GM12873 (cell line): Measurements from ENCODE around the gene USP6NL.

ENCODE experiments used
- TF ChIP-seq, protein P1 (sequence below): IDR thresholded peaks from 2 replicates; pipeline ENCODE4 v1.5.1; 2012; ENCODE audit warnings: low read depth, mild to moderate bottlenecking, moderate library complexity, low read length, control low read depth; ENCODE audit not compliant: insufficient read depth; ENCODE audit errors: missing control alignments

USP6NL gene

DNA sequence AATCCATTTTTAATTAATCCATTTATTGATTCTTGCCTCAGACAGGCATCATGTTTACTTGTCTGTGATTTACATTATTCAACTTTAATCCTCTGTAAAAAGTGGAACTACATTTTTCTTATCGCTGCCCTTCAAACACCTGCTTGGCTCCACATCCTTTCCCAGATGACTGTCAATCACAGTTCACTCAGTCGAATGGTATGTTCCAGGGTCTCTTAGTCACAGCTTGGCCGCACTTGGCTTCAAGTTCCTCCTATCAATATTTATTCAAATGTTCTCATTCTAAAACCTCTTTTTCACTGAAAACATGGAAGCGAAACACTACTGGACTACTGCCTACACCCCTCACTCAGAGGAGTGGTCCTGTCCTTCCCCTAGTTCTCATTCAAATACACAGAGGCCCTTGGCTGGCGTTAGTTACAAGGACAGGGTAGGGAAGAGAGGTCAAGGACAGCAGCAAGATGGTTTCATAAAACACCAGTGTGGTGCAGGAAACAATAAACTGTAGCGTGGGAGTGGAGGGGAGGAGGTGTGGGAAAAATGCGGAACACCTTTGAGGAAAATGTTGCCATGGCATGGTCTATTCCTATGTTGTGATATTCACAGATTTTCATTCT, 143.2 kb downstream of the USP6NL start:
- TF ChIP-seq, protein P1, sequence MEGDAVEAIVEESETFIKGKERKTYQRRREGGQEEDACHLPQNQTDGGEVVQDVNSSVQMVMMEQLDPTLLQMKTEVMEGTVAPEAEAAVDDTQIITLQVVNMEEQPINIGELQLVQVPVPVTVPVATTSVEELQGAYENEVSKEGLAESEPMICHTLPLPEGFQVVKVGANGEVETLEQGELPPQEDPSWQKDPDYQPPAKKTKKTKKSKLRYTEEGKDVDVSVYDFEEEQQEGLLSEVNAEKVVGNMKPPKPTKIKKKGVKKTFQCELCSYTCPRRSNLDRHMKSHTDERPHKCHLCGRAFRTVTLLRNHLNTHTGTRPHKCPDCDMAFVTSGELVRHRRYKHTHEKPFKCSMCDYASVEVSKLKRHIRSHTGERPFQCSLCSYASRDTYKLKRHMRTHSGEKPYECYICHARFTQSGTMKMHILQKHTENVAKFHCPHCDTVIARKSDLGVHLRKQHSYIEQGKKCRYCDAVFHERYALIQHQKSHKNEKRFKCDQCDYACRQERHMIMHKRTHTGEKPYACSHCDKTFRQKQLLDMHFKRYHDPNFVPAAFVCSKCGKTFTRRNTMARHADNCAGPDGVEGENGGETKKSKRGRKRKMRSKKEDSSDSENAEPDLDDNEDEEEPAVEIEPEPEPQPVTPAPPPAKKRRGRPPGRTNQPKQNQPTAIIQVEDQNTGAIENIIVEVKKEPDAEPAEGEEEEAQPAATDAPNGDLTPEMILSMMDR: no peak

DNA sequence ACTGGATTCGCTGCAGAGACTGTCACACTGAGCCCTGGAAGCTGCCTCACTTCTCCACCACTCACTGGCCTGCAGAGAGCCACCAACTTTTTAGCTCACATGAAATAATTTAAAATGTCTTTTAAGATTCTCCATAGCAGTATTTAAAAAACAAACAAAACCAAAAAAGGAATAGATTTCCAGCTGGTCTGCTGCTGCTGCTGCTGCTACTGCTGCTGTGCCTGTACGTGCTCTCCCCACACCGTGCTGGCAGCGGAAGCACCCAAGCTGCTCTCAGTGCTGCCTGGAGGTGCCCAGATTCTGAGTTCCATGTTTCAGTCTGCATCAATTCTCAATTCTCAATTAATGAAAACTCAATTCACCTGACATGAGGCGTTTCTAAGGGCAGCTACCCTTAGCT, 146.0 kb downstream of the USP6NL start:
- TF ChIP-seq, protein P1: no peak

DNA sequence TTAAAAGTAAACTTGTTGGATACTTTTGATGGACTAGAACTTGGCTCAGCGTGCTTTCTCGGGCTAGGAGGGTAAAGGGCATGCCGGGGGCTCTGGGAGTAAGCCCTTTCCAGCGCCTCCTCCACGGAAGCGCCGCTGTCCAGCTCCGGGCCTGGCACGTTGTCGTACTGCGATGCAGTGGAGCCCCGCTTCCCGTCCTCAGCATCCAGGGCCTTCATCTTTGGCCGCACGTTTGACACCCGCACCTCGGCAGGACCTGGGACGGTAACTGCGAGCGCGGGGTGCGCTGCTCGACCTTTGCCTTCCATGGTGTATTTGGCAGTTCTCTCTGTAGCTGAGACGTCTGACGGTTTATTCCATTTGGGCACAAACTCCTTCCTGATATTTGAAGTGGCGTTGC, 148.3 kb downstream of the USP6NL start:
- TF ChIP-seq, protein P1: no peak

DNA sequence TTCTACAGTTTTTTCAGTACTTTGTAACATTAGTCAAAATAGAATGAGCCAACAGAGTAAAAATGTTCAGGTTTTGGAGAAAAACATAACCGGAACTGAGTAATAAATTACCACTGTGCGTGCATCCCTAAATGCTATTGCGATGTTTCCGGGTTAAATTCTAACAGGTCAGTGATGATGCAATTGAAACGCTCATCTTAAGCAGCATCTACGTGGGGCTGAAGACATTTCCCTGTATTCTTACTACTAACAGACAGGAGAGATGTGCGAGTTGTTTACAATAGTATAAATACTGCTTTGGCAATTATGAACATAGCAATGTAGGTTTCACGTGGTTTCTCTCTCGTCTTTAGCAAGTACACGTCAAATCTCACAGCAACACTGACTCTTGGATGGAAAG, 149.4 kb downstream of the USP6NL start:
- TF ChIP-seq, protein P1: no peak

DNA sequence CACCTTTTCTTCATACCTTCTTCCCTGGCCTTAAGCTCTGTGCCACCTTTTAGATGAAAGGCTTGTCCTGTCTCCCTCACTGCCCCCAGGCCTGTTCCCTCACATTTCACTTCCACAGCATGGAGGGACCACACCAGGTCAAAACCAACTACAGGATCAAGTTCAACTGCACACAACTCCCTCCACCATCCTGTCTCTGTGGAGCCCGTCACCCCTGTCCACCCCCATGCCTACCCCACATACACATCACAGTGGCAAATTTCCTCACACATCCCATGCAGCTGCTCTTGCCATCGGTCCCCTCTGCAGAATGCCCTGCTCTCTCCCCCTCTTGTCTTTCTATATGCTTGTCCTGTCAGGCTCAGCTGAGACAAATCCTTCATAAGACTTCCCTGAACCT, 154.1 kb downstream of the USP6NL start:
- TF ChIP-seq, protein P1: no peak

DNA sequence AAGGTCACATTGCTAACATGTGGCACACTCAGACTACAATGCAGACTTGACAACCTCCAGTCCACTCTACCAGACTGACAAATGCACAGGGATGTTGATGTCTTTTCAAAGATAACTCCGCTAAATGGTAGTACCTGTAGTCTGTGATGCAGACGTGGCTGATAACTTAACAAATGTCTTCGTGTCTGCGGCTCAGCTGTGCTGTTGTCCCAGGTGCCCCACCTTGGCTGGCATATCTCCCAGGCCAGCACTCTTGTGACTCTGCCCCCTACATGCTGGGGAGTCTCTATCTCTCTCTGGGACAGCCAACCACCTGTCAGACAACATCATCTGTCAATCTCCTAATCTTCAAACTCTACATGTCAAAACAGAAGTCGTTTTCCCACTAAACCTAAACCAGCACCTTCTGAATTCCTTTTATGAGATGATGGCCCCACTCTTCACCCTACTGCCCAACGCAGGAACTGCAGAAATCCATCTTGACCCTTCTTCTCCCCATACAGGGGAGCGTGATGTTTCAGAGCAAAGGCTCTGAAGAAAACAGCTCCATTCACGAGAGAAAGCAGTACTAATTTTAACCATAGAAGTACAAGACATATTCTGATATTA, 156.4 kb downstream of the USP6NL start:
- TF ChIP-seq, protein P1: peak; percentile 41

DNA sequence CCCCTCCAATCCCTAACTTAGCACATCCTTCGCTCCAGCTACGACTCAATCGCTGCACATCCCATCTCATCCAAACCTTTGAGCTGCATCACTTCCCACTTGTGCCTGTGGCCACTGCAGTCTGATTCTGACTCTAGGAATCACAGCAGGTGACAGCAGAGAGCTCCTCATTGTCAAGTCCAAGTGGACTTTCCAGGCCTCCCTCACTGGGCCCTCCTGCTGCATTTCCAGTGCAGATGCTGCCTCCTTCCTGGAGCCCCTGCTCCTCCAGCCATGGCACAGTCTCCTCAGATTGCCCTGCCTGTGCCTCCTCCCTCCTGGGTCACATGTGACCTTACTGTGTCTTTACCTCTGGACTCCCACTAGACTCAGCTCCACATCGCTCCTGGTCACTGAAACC, 157.3 kb downstream of the USP6NL start:
- TF ChIP-seq, protein P1: no peak
